HG03439 (cell line): ENCODE results near the gene PFKP.

Experiments
- ATAC-seq: cut with Tn5 transposase; IDR thresholded peaks from one replicate; pipeline ENCODE4 v1.9.1; 2021; ENCODE audit warnings: mild to moderate bottlenecking, moderate library complexity; ENCODE audit not compliant: unreplicated experiment

The PFKP gene

GRCh38 chr10:3067118-3067858, at the start of gene PFKP:
Gene PFKP, plus strand, starts transcription at chr10:3067548. Its CDS starts 48 bp downstream, at chr10:3067596.
- ATAC-seq: peak; percentile 56

DNA sequence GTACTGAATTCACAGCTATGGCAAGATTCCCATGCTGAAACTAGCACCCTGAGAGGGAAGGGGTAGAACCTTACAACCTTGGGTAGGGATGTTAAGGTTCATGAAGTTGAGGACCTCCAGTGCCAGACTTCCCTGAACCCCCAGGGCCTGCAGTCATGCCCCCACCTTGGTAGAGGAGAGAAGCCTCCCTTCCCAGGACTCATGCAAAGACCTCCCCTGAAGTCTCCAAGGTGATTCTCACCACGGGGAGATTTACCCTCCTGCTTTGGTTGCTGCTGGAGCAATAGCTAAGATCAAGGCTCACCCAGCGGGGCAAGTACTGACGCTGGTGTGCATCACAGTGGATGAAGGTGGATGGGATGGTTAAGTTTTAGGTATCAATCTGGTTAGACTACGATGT, 49.1 kb upstream of the PFKP start:
- ATAC-seq: no peak

DNA sequence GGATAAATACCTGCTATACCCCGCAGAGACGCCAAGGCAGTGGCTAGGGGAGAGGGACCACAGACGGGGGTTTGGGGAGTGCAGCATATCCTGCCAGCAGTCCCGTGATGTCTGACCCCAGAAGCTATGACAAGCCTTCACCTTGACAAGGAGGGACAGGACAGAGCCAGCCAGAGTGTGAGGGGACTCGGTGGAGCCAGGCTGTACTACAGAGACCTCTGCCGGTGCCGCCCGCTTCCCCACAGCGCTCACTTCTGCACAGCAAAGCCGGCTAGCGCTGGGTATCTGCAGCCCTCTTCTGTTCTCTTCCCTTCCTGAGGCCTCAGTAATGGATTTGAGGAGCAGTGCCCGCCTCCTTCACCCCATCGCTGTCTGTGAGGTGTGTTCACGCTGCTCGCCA, 47.0 kb upstream of the PFKP start:
- ATAC-seq: no peak

DNA sequence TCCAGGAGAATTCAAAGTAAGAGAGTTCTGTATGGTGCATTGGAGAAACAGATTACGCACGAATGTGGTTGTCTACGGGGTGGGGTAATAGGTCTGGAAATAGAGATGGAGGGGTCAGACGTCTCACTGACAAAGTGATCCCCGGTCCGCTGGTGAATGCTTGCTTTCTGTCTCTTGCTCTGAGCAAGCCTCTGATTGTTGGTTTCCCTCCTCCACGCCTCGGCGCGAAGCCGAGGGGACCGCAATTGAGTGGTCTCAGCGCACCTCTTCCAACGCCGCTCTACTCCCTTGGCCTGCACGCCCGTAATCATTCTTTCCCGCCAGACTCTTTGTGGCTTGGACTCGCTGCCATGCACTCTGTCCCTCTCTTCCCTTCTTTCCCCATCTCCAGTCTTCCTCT, 46.5 kb upstream of the PFKP start:
- no peak for ATAC-seq

DNA sequence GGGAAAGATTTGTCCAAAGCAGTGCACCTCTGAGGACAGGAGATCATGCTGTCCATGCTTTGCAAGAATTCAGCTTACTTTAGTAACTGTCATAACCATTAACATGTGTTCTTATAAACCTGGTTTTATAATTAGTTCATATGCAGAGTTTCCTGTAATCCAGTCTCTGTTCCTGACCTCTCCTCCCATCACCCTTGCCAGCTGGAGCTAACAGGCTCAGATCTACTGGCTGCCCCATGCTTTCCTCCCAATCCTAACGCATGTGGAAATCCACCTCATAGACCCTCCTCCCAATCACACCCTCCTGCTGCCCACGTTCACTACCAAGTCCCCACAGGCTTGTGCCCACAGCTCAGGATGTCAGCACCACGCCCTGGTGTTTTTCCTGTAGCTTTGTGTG, 45.3 kb upstream of the PFKP start:
- no peak for ATAC-seq

DNA sequence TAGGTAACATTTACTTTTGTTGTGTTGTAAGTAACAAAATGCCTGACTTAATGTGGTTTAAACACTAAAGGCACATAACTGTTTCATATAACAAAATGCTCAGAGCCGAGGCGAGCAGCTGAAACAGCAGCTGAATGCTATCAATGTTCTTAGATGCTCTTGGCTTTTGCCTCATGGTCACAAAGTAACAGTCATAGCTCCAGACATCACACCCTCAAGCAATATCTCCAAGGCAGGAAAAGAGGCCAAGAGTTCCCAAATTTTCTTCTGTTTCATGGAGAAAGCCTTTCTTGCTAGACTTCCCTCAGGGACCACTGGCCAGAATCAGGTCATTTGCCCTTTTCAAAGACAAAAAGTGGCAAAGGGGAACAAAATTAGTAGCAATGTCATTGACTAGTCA, 43.5 kb upstream of the PFKP start:
- ATAC-seq: no peak

- no peak for ATAC-seq
These were observed 42.2 kb upstream of the PFKP start for GRCh38 chr10:3025026-3025683.

DNA sequence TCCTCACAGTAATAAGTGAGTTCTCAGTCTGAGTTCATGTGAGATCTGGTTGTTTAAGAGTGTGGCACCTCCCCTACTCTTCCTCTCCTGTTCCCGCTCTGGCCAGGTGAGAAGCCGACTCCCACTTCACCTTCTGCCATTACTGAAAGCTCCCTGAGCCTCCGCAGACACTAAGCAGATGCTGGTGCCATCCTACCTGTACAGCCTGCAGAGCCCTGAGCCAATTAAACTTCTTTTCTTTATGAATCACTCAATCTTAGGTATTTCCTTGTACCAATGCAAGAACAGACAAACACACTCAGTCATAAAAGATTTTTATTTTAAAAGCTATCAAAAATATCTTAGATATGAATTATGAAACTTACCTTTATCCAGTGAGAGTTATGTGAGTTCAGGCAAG, 39.5 kb upstream of the PFKP start:
- no peak for ATAC-seq

DNA sequence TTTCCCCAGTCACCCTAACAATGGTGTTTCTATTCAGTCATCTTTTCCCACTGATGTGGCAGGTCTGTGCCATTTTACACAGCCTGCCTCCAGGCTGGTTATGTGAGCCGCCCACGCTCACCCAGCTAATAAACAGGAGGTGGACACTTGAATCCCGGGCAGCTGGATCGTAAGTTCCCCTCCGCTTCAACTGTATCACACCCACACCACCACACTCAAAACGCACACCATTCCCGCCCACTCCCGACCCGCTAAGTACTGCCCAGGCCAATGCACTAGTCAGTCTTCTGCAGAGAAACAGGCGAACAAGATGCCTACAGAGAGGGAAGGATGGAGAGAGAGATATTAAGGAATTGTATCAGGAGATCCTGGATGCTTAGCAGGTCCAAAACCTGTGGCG, 38.9 kb upstream of the PFKP start:
- no peak for ATAC-seq

GRCh38 chr10:3030765-3031164, 36.6 kb upstream of the PFKP start:
- no peak for ATAC-seq

DNA sequence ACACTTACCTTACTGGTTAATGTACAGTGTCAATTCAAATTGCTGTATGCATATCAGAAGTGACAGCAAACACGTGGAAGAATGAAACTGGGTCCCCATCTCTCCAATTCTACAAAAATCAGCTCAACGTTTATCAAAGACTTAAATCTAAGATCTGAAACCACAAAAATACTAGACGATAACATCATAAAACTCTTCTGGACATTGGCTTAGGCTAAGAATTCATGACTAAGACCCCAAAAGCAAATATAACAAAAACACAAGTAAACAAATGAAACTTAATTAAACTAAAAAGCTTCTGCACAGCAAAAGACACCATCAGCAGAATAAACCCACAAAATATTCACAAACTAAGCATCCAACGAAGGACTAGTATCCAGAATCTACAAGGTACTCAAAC, 35.9 kb upstream of the PFKP start:
- ATAC-seq: no peak

GRCh38 chr10:3033925-3034324, 33.4 kb upstream of the PFKP start:
- ATAC-seq: no peak

- no peak for ATAC-seq
These were observed 32.7 kb upstream of the PFKP start for GRCh38 chr10:3034616-3035015.

DNA sequence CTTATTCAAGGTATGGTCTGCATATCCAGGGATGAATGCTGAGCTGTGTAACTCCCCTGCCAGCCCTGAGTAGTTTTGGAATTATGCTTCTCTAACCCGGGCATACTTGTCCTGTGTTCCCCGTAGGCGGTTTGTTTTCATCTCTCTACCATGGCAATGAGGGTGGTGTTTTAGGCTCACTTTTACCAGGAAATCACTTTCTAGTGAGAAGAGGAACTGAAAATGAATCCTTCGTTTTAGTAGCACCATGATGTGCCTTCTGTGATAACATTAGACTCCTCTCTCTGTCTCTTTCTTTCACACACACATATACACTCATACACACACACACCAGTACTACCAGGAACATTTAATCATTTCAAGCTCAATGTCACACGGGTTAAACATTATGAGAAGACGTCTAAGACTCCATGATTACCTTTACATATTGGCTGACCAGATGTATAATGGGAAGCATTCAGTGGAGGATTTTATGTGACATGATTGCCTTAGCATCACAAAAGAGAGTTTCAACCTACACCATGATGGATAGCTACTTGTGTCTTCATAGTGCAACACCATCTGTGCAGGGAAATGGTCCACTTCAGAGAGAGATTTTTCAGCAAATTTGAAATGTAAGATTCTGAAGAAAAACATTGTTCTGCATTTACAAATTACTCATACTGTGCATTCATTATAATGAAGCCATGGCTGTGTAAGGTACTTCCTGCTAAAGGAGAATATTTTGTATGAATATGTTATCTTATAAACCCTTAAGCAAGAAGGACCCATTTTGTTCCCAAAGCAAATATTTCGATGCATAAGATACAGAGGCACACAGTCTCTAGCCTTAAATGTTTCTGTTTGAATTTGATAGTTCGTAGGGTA, 31.0 kb upstream of the PFKP start:
- peak; percentile 69 for ATAC-seq

DNA sequence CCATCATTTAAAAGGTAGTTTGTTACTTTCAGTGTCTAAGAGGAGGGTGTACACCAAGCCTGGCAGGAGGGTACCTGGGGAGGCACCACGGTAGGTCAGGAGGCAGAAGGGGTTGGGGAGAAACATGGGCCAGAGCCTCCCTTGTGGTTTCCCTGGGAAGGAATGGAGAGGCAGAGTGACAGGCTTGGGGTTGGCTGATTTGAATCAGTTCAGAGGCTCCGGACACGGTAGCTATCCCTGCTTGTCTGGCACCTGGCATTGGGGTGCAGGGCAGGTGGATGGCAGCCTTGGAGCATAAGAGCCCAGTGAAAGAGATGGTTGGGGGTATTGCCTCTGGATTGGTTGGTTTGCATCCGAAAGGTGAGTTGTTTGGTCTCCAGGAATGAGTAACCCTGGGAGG, 30.2 kb upstream of the PFKP start:
- no peak for ATAC-seq

DNA sequence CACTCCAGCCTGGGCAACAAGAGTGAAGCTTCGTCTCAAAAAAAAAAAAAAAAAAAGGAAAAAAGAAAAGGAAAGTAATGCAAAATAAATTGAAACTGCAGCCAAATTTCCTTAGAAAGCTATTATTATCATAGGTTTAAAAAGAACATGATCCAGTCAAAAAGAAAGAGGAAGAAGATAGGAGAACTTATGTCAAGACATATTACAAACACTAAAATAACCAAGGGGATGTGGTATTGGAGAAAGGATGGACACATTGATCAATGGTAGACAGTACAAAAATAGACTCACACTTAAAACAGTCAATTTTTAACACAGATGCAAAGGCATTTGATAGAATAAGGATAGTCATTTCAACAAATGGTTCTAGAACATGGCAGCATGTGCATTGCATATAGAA, 27.3 kb upstream of the PFKP start:
- no peak for ATAC-seq

- ATAC-seq: no peak
These were observed 24.8 kb upstream of the PFKP start for GRCh38 chr10:3042589-3042988.

GRCh38 chr10:3043512-3044368, 23.6 kb upstream of the PFKP start:
- ATAC-seq: peak; percentile 87

- no peak for ATAC-seq
These were observed 21.7 kb upstream of the PFKP start for GRCh38 chr10:3045471-3046209.

- no peak for ATAC-seq
These were observed 21.1 kb upstream of the PFKP start for GRCh38 chr10:3046210-3046779.
